PFSK-1 (cell line): Measurements from ENCODE around the gene SETBP1.

Experiments used
- FOXP2 ChIP-seq: optimal IDR thresholded peaks from 2 replicates; pipeline ENCODE3; 2011; ENCODE audit warnings: borderline replicate concordance, control low read depth, inconsistent platforms; ENCODE audit not compliant: insufficient read depth; ENCODE audit errors: extremely low read length, extremely low read depth
- POLR2AphosphoS5 ChIP-seq: IDR thresholded peaks from 2 replicates; pipeline ENCODE4 v1.6.1; 2012; ENCODE audit warnings: low read depth, mild to moderate bottlenecking, control low read depth, low read length, moderate library complexity
- SIN3A ChIP-seq: IDR thresholded peaks from 2 replicates; pipeline ENCODE4 v1.6.1; 2012; ENCODE audit warnings: mild to moderate bottlenecking, low read length, moderate library complexity, borderline replicate concordance; ENCODE audit not compliant: insufficient read depth
- TAF1 ChIP-seq: IDR thresholded peaks from 2 replicates; pipeline ENCODE4 v1.6.1; 2012; ENCODE audit warnings: low read length, control low read depth, borderline replicate concordance; ENCODE audit not compliant: insufficient read depth
- TF ChIP-seq, protein P1 (sequence below), 2 experiments: IDR thresholded peaks; 2 replicates each; pipeline versions ENCODE4 v1.6.1 to v1.8.0; 2011 to 2012; ENCODE audit warnings: low read depth in 2 of 2, low read length in 2 of 2, control low read depth in 1 of 2, inconsistent platforms in 1 of 2, mild to moderate bottlenecking in 1 of 2, moderate library complexity in 1 of 2; ENCODE audit not compliant: insufficient read depth in 1 of 2

DNA sequence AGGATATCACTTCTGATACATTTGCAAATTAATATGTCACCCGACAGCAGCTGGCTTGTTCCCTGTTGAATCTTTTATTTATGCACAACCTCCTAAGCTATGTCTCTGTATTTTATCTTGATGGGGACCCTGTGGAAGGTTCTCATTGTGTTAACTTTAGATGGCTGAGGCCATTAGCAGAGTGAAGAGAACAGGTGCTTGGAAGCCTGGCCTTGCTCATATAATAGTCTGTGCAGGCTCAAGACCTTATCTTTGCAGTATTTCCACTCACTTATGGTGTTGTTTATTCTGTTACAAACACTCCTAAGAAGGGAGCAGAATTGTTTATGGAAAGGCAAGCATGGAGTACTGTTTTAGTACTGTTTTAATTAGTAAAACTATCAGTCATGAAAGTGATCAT is 107.6 kb downstream of the SETBP1 start:
- TF ChIP-seq POLR2AphosphoS5 (no peak), TAF1 (no peak), FOXP2 (no peak), SIN3A (no peak)
- TF ChIP-seq, protein P1, sequence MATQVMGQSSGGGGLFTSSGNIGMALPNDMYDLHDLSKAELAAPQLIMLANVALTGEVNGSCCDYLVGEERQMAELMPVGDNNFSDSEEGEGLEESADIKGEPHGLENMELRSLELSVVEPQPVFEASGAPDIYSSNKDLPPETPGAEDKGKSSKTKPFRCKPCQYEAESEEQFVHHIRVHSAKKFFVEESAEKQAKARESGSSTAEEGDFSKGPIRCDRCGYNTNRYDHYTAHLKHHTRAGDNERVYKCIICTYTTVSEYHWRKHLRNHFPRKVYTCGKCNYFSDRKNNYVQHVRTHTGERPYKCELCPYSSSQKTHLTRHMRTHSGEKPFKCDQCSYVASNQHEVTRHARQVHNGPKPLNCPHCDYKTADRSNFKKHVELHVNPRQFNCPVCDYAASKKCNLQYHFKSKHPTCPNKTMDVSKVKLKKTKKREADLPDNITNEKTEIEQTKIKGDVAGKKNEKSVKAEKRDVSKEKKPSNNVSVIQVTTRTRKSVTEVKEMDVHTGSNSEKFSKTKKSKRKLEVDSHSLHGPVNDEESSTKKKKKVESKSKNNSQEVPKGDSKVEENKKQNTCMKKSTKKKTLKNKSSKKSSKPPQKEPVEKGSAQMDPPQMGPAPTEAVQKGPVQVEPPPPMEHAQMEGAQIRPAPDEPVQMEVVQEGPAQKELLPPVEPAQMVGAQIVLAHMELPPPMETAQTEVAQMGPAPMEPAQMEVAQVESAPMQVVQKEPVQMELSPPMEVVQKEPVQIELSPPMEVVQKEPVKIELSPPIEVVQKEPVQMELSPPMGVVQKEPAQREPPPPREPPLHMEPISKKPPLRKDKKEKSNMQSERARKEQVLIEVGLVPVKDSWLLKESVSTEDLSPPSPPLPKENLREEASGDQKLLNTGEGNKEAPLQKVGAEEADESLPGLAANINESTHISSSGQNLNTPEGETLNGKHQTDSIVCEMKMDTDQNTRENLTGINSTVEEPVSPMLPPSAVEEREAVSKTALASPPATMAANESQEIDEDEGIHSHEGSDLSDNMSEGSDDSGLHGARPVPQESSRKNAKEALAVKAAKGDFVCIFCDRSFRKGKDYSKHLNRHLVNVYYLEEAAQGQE (IDR thresholded peaks at IDR 0.05; ENCODE audit: insufficient read depth in 1 of 2, low read depth in 2 of 2, low read length in 2 of 2) = no peak
